ENCODE results near the gene GBE1.
A peak's percentile ranks its signal among the peaks of the same experiment; 100 is the strongest.

Gene GBE1

GRCh38 chr3:81602781-81603180 lies 158.7 kb downstream of the GBE1 start:
- no peak for DNase-seq

GRCh38 chr3:81601707-81602305 lies 159.6 kb downstream of the GBE1 start:
- DNase-seq: no peak

GRCh38 chr3:81592101-81592500 lies 169.3 kb downstream of the GBE1 start:
- no peak for DNase-seq

GRCh38 chr3:81585937-81586336 lies 175.5 kb downstream of the GBE1 start:
- DNase-seq: no peak

GRCh38 chr3:81585056-81585455 lies 176.4 kb downstream of the GBE1 start:
- DNase-seq: no peak

- peak; percentile 4 for DNase-seq
Measured at GRCh38 chr3:81581966-81582599, 179.4 kb downstream of the GBE1 start.

- no peak for DNase-seq
Measured at GRCh38 chr3:81580355-81580754, 181.1 kb downstream of the GBE1 start.

- DNase-seq: no peak
Measured at GRCh38 chr3:81579744-81580143, 181.7 kb downstream of the GBE1 start.

GRCh38 chr3:81572201-81572756 lies 189.2 kb downstream of the GBE1 start:
- DNase-seq: no peak

GRCh38 chr3:81568378-81568777 lies 193.1 kb downstream of the GBE1 start:
- no peak for DNase-seq

- no peak for DNase-seq
Measured at GRCh38 chr3:81565041-81565440, 196.4 kb downstream of the GBE1 start.

GRCh38 chr3:81558106-81558505 lies 203.3 kb downstream of the GBE1 start:
- DNase-seq: no peak

- no peak for DNase-seq
Measured at GRCh38 chr3:81554801-81555200, 206.6 kb downstream of the GBE1 start.

GRCh38 chr3:81554388-81554787 lies 207.1 kb downstream of the GBE1 start:
- DNase-seq: no peak

- DNase-seq: no peak
Measured at GRCh38 chr3:81550415-81550814, 211.0 kb downstream of the GBE1 start.

GRCh38 chr3:81549831-81550230 lies 211.6 kb downstream of the GBE1 start:
- DNase-seq: no peak

GRCh38 chr3:81549388-81549787 lies 212.1 kb downstream of the GBE1 start:
- no peak for DNase-seq

- no peak for DNase-seq
Measured at GRCh38 chr3:81545572-81545971, 215.9 kb downstream of the GBE1 start.

- DNase-seq: no peak
Measured at GRCh38 chr3:81544385-81544784, 217.1 kb downstream of the GBE1 start.

GRCh38 chr3:81540787-81541186 lies 220.7 kb downstream of the GBE1 start:
- DNase-seq: no peak

GRCh38 chr3:81531846-81532245 lies 229.6 kb downstream of the GBE1 start:
- DNase-seq: no peak

- DNase-seq: no peak
Measured at GRCh38 chr3:81531263-81531662, 230.2 kb downstream of the GBE1 start.

- DNase-seq: no peak
Measured at GRCh38 chr3:81530180-81530939, 231.1 kb downstream of the GBE1 start.

GRCh38 chr3:81521855-81522254 lies 239.6 kb downstream of the GBE1 start:
- no peak for DNase-seq

Data from CD4-positive, alpha-beta T cell treated with Interleukin-21 for 1 hour (primary cell).